PC-9 (cell line): Measurements from ENCODE around the gene ANLN.

Experiments used
- EZH2 ChIP-seq: fragments of 200-600 bp; sonication (generic); IDR thresholded peaks from 2 replicates; pipeline ENCODE4 v1.8.0; 2017; ENCODE audit warnings: antibody characterized with exemption, low read depth
- TF ChIP-seq, protein P1 (sequence below): fragments of 200-600 bp; sonication (generic); conservative IDR thresholded peaks from 2 replicates; pipeline ENCODE4 v1.6.1; 2017; ENCODE audit warnings: mixed run types, antibody characterized with exemption, mild to moderate bottlenecking, moderate library complexity

DNA sequence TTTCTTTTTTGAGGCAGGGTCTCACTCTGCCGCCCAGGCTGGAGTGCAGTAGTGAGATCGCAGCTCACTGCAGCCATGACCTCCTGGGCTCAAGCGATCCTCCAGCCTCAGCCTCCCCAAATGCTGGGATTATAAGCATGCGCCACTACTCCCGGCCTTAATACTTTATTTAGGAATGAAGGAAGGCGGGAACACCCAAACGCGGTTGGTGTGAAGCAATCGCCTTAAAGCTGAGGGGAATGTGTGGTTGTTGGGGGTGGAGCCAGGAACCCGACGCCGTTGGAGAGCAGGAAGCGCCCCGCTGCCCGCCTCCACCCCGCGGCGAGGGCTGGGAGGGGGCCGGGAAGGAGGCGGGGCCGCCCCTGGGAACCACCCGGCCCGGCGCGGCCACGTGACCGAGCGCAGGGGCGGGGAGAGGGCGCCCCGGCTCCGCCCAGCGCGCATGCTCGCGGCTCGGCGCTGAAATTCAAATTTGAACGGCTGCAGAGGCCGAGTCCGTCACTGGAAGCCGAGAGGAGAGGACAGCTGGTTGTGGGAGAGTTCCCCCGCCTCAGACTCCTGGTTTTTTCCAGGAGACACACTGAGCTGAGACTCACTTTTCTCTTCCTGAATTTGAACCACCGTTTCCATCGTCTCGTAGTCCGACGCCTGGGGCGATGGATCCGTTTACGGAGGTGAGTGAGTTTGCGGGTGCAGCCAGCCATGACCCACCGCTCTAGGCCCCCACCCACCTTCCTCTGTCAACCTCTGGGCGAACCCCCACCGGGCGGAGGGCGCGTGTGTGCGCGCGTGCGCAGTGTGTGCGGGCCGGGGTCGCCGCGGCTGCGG, at the start of gene ANLN:
- TF ChIP-seq, protein P1, sequence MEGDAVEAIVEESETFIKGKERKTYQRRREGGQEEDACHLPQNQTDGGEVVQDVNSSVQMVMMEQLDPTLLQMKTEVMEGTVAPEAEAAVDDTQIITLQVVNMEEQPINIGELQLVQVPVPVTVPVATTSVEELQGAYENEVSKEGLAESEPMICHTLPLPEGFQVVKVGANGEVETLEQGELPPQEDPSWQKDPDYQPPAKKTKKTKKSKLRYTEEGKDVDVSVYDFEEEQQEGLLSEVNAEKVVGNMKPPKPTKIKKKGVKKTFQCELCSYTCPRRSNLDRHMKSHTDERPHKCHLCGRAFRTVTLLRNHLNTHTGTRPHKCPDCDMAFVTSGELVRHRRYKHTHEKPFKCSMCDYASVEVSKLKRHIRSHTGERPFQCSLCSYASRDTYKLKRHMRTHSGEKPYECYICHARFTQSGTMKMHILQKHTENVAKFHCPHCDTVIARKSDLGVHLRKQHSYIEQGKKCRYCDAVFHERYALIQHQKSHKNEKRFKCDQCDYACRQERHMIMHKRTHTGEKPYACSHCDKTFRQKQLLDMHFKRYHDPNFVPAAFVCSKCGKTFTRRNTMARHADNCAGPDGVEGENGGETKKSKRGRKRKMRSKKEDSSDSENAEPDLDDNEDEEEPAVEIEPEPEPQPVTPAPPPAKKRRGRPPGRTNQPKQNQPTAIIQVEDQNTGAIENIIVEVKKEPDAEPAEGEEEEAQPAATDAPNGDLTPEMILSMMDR = no peak; the same call in 1 of the 2 replicates
- no peak for TF ChIP-seq EZH2
